Liver (tissue), 3 donors: Measurements from ENCODE around the gene MAPKAP1.

Experiments
- ATF3 ChIP-seq: IDR thresholded peaks from 2 replicates; pipeline ENCODE4 v1.6.1; 2016; ENCODE audit warnings: antibody characterized with exemption
- CTCF ChIP-seq: fragments of 150-350 bp; IDR thresholded peaks from 2 replicates; pipeline ENCODE4 v1.5.1; 2017; ENCODE audit warnings: improper control_type of control experiment, low read depth, low read length; ENCODE audit not compliant: missing input control
- EGR1 ChIP-seq, 2 donors: IDR thresholded peaks; 2 replicates each; pipeline ENCODE4 v1.6.1; 2016 to 2018; ENCODE audit warnings: antibody characterized with exemption in 2 of 2, low read depth in 2 of 2
- FOXA1 ChIP-seq: IDR thresholded peaks from 2 replicates; pipeline ENCODE4 v1.6.1; 2016; ENCODE audit warnings: antibody characterized with exemption
- GABPA ChIP-seq, 2 donors: IDR thresholded peaks in 1 of 2; conservative IDR thresholded peaks in 1 of 2; 2 replicates each; pipeline ENCODE4 v1.6.1; 2016; ENCODE audit warnings: antibody characterized with exemption in 2 of 2, mild to moderate bottlenecking in 1 of 2, moderate library complexity in 1 of 2
- MAX ChIP-seq: IDR thresholded peaks from 2 replicates; pipeline ENCODE4 v1.6.1; 2016; ENCODE audit warnings: antibody characterized with exemption
- NR2F2 ChIP-seq: IDR thresholded peaks from 2 replicates; pipeline ENCODE4 v1.6.1; 2016; ENCODE audit warnings: antibody characterized with exemption
- RAD21 ChIP-seq, 2 donors: IDR thresholded peaks; 2 replicates each; pipeline ENCODE4 v1.6.1; 2016; ENCODE audit warnings: antibody characterized with exemption in 2 of 2, mild to moderate bottlenecking in 2 of 2
- REST ChIP-seq: IDR thresholded peaks from 2 replicates; pipeline ENCODE4 v1.6.1; 2016; ENCODE audit warnings: antibody characterized with exemption, mild to moderate bottlenecking
- SP1 ChIP-seq: IDR thresholded peaks from 2 replicates; pipeline ENCODE4 v1.6.1; 2018; ENCODE audit warnings: antibody characterized with exemption, mild to moderate bottlenecking
- TAF1 ChIP-seq: conservative IDR thresholded peaks from 2 replicates; pipeline ENCODE4 v1.6.1; 2016; ENCODE audit warnings: antibody characterized with exemption, mild to moderate bottlenecking
- YY1 ChIP-seq: IDR thresholded peaks from 2 replicates; pipeline ENCODE4 v1.6.1; 2016; ENCODE audit warnings: antibody characterized with exemption, mild to moderate bottlenecking
- donor health status: healthy.
- donor health status: healthy.

- TF ChIP-seq CTCF (no peak), EGR1 (IDR thresholded peaks at IDR 0.05; ENCODE audit: low read depth in 2 of 2) (no peak), RAD21 (IDR thresholded peaks at IDR 0.05) (no peak), REST (no peak), SP1 (no peak), YY1 (no peak), MAX (no peak), TAF1 (no peak), NR2F2 (no peak), FOXA1 (no peak), ATF3 (no peak), GABPA (IDR thresholded peaks at IDR 0.05 in 1 of 2, conservative IDR thresholded peaks at IDR 0.05 in 1 of 2) (no peak)
Measured at GRCh38 chr9:125460346-125460745, 246.7 kb downstream of the MAPKAP1 start.
